WERI-Rb-1 (cell line): Measurements from ENCODE around the gene PPFIA3.
A peak's percentile ranks its signal among the peaks of the same experiment; 100 is the strongest.
"Not testable (repeated sequence)": the region's sequence is repeated elsewhere in the genome, so short reads cannot be mapped to it uniquely, and the experiment has no call there.

Experiments used
- DNase-seq: peaks from one replicate; pipeline ENCODE4 v3.0.0-alpha.2; 2020
- H3K27ac ChIP-seq: fragments of 250-450 bp; sonication (Bioruptor Pico); 2 replicates; pipeline ENCODE4 v1.5.1; 2020; ENCODE audit warnings: mild to moderate bottlenecking, moderate library complexity
- H3K27me3 ChIP-seq: fragments of 250-450 bp; sonication (Bioruptor Pico); 2 replicates; pipeline ENCODE4 v1.5.1; 2021; ENCODE audit warnings: mild to moderate bottlenecking, low read depth, moderate library complexity; ENCODE audit not compliant: insufficient read depth, severe bottlenecking
- H3K36me3 ChIP-seq: fragments of 250-450 bp; sonication (Bioruptor Pico); 2 replicates; pipeline ENCODE4 v1.5.1; 2020; ENCODE audit warnings: mild to moderate bottlenecking, moderate library complexity
- H3K4me3 ChIP-seq: 2 replicates; pipeline ENCODE4 v1.5.1; 2011; ENCODE audit warnings: low read depth, mild to moderate bottlenecking, control low read depth, low read length
- H3K9me3 ChIP-seq: fragments of 250-450 bp; sonication (Bioruptor Pico); 2 replicates; pipeline ENCODE4 v1.5.1; 2021; ENCODE audit warnings: mild to moderate bottlenecking, moderate library complexity; ENCODE audit not compliant: severe bottlenecking
- TF ChIP-seq, protein P1 (sequence below): IDR thresholded peaks from 2 replicates; pipeline ENCODE4 v1.5.1; 2011; ENCODE audit warnings: low read depth, mild to moderate bottlenecking, control low read depth, inconsistent platforms, low read length

Gene PPFIA3

GRCh38 chr19:49141352-49141751, 22.0 kb downstream of the PPFIA3 start:
- no peak overlapping the region for H3K27ac ChIP-seq
- TF ChIP-seq, protein P1, sequence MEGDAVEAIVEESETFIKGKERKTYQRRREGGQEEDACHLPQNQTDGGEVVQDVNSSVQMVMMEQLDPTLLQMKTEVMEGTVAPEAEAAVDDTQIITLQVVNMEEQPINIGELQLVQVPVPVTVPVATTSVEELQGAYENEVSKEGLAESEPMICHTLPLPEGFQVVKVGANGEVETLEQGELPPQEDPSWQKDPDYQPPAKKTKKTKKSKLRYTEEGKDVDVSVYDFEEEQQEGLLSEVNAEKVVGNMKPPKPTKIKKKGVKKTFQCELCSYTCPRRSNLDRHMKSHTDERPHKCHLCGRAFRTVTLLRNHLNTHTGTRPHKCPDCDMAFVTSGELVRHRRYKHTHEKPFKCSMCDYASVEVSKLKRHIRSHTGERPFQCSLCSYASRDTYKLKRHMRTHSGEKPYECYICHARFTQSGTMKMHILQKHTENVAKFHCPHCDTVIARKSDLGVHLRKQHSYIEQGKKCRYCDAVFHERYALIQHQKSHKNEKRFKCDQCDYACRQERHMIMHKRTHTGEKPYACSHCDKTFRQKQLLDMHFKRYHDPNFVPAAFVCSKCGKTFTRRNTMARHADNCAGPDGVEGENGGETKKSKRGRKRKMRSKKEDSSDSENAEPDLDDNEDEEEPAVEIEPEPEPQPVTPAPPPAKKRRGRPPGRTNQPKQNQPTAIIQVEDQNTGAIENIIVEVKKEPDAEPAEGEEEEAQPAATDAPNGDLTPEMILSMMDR: no peak
- no peaks in the 10 kb centered on the region for H3K27me3 ChIP-seq
- no peak for DNase-seq
- H3K4me3 ChIP-seq: no peak overlapping the region
- H3K9me3 ChIP-seq: no peaks in the 10 kb centered on the region
- H3K36me3 ChIP-seq: peaks cover 25% of the 10 kb centered on the region

GRCh38 chr19:49142866-49143335, 23.6 kb downstream of the PPFIA3 start:
- Histone ChIP-seq H3K27ac (no peak overlapping the region), H3K27me3 (no peaks in the 10 kb centered on the region)

GRCh38 chr19:49145573-49146407, 26.4 kb downstream of the PPFIA3 start:
- Histone ChIP-seq H3K9me3 (no peaks in the 10 kb centered on the region), H3K4me3 (no peak overlapping the region), H3K27me3 (no peaks in the 10 kb centered on the region), H3K27ac (no peak overlapping the region), H3K36me3 (peaks cover 17% of the 10 kb centered on the region)
- DNase-seq: peak; percentile 79
- TF ChIP-seq, protein P1: peak; percentile 79

More at GRCh38 chr19:49142866-49143335, 23.6 kb downstream of the PPFIA3 start:
- TF ChIP-seq, protein P1: no peak
- Histone ChIP-seq H3K9me3 (no peaks in the 10 kb centered on the region), H3K36me3 (peaks cover 19% of the 10 kb centered on the region), H3K4me3 (no peak overlapping the region)
- peak; percentile 45 for DNase-seq

- H3K9me3 ChIP-seq, H3K4me3 ChIP-seq, DNase-seq, H3K27me3 ChIP-seq, H3K27ac ChIP-seq: not testable (repeated sequence)
- H3K36me3 ChIP-seq: peaks cover 13% of the 10 kb centered on the region
Observed at GRCh38 chr19:49146408-49146770, 27.0 kb downstream of the PPFIA3 start.

DNA sequence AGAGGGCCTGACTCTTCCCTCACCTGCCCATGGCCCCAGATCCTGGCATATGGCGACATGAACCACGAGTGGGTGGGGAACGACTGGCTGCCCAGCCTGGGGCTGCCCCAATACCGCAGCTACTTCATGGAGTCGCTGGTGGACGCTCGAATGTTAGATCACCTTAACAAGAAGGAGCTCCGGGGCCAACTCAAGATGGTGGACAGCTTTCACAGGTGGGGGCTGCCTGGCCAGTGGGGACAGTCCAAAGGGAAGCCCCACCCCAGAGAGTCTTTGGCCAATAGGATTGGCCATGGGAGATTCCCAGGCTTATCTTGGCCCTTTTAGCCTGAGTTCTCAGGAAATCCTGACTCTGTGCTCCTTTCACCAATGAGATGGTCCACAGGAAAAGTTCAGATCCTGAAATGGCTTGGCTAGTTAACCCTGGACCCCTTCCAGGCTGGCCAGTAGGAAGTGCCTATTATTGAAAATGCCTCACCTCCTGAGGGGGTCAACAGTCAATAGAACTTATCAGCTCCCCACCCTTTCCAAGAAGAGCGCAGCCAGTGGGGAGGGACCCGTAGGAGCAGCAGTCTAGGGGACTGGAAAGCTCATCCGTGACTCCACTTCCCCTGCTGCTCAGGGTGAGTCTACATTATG, 28.8 kb downstream of the PPFIA3 start:
- Histone ChIP-seq H3K27ac (peak overlapping the region; percentile 54), H3K27me3 (no peaks in the 10 kb centered on the region), H3K9me3 (no peaks in the 10 kb centered on the region), H3K36me3 (peaks cover 7% of the 10 kb centered on the region), H3K4me3 (peak overlapping the region; percentile 90)
- TF ChIP-seq, protein P1: no peak
- DNase-seq: no peak
